ENCODE results near the gene CFAP52. TPM values are rescaled to one million over a fixed set of nuclear protein-coding genes. Genes with fewer than 3 reads are reported as not detected.

CFAP52 gene
- total and polyA plus RNA-seq, 2 of the 13 experiments (the other 11 are each of a cell fraction or from before 2014, with no cell fraction given): not detected

DNA sequence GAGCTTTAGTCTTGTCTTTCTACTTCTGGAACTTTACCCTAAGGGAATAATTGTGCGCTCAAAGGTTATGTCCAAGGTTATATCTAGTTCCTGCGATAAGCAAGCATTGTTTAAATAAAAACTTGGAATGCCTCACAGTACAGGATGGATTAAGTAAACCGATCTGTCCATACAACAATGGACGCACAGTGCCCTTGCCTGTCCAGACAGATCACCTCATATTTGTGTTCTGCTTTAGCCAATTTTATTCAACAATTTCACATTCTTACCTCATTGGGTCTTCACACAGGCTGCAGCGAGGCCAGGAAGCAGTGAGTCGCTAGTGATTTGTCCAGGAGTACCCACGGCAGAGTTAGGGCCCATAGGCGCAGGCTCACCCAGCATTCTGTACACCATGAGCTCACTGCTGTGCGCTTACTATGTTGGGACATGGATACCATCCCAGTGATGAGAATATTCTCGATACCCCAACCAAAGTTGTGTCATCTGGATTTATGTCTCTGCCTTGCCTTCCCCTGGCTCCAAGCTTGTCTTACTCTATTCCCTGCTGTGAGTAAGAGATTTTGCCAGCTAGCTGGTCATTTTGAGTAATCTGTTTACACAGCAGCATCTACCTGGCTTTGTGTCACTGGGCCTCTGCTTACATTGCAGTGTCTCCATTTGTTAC is 108.6 kb downstream of the CFAP52 start (continued):
- no peak for TF ChIP-seq ZNF496 (CRISPR knock-in tag; IDR thresholded peaks at IDR 0.05; ENCODE audit: insufficient replicate concordance)
- no peak for TF ChIP-seq ZNF816 (CRISPR knock-in tag; IDR thresholded peaks at IDR 0.05; ENCODE audit: borderline replicate concordance)
- no peak for TF ChIP-seq KMT2A (CRISPR knock-in tag; IDR thresholded peaks at IDR 0.05)
- no peak for TF ChIP-seq ZNF616 (CRISPR knock-in tag; IDR thresholded peaks at IDR 0.05; ENCODE audit: low read depth)
- TF ChIP-seq, protein P1, sequence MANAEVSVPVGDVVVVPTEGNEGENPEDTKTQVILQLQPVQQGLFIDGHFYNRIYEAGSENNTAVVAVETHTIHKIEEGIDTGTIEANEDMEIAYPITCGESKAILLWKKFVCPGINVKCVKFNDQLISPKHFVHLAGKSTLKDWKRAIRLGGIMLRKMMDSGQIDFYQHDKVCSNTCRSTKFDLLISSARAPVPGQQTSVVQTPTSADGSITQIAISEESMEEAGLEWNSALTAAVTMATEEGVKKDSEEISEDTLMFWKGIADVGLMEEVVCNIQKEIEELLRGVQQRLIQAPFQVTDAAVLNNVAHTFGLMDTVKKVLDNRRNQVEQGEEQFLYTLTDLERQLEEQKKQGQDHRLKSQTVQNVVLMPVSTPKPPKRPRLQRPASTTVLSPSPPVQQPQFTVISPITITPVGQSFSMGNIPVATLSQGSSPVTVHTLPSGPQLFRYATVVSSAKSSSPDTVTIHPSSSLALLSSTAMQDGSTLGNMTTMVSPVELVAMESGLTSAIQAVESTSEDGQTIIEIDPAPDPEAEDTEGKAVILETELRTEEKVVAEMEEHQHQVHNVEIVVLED (CRISPR knock-in tag; IDR thresholded peaks at IDR 0.05; ENCODE audit: borderline replicate concordance): no peak
- no peak for TF ChIP-seq TCF12 (IDR thresholded peaks at IDR 0.05)
- TF ChIP-seq TCF12 (CRISPR knock-in tag; IDR thresholded peaks at IDR 0.05): no peak
- TF ChIP-seq SP5 (CRISPR knock-in tag; IDR thresholded peaks at IDR 0.05; ENCODE audit: borderline replicate concordance, low read depth): no peak
- no peak for TF ChIP-seq PRPF4 (IDR thresholded peaks at IDR 0.05; ENCODE audit: low read depth, low read length, poor library complexity, severe bottlenecking)
- no peak for TF ChIP-seq SNRNP70 (IDR thresholded peaks at IDR 0.05; ENCODE audit: low read depth, low read length)
- TF ChIP-seq SNAPC2 (CRISPR knock-in tag; IDR thresholded peaks at IDR 0.05): no peak
- no peak for TF ChIP-seq KDM5A (IDR thresholded peaks at IDR 0.05; ENCODE audit: borderline replicate concordance, low read length)
- TF ChIP-seq ZNF350 (CRISPR knock-in tag; IDR thresholded peaks at IDR 0.05; ENCODE audit: borderline replicate concordance, low read depth): no peak
- TF ChIP-seq EEA1 (CRISPR knock-in tag; IDR thresholded peaks at IDR 0.05; ENCODE audit: borderline replicate concordance): no peak
- TF ChIP-seq ZNF12 (CRISPR knock-in tag; IDR thresholded peaks at IDR 0.05): no peak
- no peak for TF ChIP-seq ARHGAP35 (CRISPR knock-in tag; IDR thresholded peaks at IDR 0.05; ENCODE audit: borderline replicate concordance)
- 0 out of 4 replicates have a peak, but pooled peaks of 1 of the 2 experiments have one; percentile 1 for TF ChIP-seq MAFK (conservative IDR thresholded peaks at IDR 0.05 in 1 of 2, IDR thresholded peaks at IDR 0.05 in 1 of 2; ENCODE audit: low read length in 2 of 2)
- no peak for TF ChIP-seq PAF1 (CRISPR knock-in tag; IDR thresholded peaks at IDR 0.05)
- TF ChIP-seq ZKSCAN8 (CRISPR knock-in tag; IDR thresholded peaks at IDR 0.05; ENCODE audit: borderline replicate concordance): no peak
- TF ChIP-seq, protein P2, sequence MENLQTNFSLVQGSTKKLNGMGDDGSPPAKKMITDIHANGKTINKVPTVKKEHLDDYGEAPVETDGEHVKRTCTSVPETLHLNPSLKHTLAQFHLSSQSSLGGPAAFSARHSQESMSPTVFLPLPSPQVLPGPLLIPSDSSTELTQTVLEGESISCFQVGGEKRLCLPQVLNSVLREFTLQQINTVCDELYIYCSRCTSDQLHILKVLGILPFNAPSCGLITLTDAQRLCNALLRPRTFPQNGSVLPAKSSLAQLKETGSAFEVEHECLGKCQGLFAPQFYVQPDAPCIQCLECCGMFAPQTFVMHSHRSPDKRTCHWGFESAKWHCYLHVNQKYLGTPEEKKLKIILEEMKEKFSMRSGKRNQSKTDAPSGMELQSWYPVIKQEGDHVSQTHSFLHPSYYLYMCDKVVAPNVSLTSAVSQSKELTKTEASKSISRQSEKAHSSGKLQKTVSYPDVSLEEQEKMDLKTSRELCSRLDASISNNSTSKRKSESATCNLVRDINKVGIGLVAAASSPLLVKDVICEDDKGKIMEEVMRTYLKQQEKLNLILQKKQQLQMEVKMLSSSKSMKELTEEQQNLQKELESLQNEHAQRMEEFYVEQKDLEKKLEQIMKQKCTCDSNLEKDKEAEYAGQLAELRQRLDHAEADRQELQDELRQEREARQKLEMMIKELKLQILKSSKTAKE (CRISPR knock-in tag; IDR thresholded peaks at IDR 0.05; ENCODE audit: borderline replicate concordance): no peak
- TF ChIP-seq ATAD3A (CRISPR knock-in tag; IDR thresholded peaks at IDR 0.05): no peak
- no peak for TF ChIP-seq TSC22D2 (CRISPR knock-in tag; IDR thresholded peaks at IDR 0.05; ENCODE audit: borderline replicate concordance)
- TF ChIP-seq, protein P3, sequence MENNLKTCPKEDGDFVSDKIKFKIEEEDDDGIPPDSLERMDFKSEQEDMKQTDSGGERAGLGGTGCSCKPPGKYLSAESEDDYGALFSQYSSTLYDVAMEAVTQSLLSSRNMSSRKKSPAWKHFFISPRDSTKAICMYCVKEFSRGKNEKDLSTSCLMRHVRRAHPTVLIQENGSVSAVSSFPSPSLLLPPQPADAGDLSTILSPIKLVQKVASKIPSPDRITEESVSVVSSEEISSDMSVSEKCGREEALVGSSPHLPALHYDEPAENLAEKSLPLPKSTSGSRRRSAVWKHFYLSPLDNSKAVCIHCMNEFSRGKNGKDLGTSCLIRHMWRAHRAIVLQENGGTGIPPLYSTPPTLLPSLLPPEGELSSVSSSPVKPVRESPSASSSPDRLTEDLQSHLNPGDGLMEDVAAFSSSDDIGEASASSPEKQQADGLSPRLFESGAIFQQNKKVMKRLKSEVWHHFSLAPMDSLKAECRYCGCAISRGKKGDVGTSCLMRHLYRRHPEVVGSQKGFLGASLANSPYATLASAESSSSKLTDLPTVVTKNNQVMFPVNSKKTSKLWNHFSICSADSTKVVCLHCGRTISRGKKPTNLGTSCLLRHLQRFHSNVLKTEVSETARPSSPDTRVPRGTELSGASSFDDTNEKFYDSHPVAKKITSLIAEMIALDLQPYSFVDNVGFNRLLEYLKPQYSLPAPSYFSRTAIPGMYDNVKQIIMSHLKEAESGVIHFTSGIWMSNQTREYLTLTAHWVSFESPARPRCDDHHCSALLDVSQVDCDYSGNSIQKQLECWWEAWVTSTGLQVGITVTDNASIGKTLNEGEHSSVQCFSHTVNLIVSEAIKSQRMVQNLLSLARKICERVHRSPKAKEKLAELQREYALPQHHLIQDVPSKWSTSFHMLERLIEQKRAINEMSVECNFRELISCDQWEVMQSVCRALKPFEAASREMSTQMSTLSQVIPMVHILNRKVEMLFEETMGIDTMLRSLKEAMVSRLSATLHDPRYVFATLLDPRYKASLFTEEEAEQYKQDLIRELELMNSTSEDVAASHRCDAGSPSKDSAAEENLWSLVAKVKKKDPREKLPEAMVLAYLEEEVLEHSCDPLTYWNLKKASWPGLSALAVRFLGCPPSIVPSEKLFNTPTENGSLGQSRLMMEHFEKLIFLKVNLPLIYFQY (CRISPR knock-in tag; IDR thresholded peaks at IDR 0.05; ENCODE audit: borderline replicate concordance): no peak
